GM19328 (cell line): ENCODE results near the gene PDE6B.

ENCODE experiments used
- ATAC-seq: cut with Tn5 transposase; IDR thresholded peaks from one replicate; pipeline ENCODE4 v1.9.1; 2021; ENCODE audit warnings: mild to moderate bottlenecking, moderate library complexity; ENCODE audit not compliant: unreplicated experiment

PDE6B gene

GRCh38 chr4:622071-622995, 3.0 kb upstream of the PDE6B start:
- no peak for ATAC-seq

- no peak for ATAC-seq
Observed at GRCh38 chr4:622996-623913, 2.1 kb upstream of the PDE6B start.

GRCh38 chr4:623914-624566, 1.3 kb upstream of the PDE6B start:
- no peak for ATAC-seq

- no peak for ATAC-seq
Observed at GRCh38 chr4:625631-626161, 323 bp downstream of the PDE6B start.

GRCh38 chr4:626201-627091, 1.1 kb downstream of the PDE6B start:
- no peak for ATAC-seq

GRCh38 chr4:627347-628125, 2.2 kb downstream of the PDE6B start:
- no peak for ATAC-seq

GRCh38 chr4:628311-628741, 3.0 kb downstream of the PDE6B start:
- ATAC-seq = no peak

GRCh38 chr4:628821-629635, 3.7 kb downstream of the PDE6B start:
- ATAC-seq = no peak

GRCh38 chr4:629636-629914, 4.2 kb downstream of the PDE6B start:
- ATAC-seq = no peak

GRCh38 chr4:629915-630641, 4.7 kb downstream of the PDE6B start:
- no peak for ATAC-seq

- no peak for ATAC-seq
Observed at GRCh38 chr4:630656-631055, 5.3 kb downstream of the PDE6B start.

GRCh38 chr4:632196-632790, 6.9 kb downstream of the PDE6B start:
- ATAC-seq = no peak

GRCh38 chr4:632926-633325, 7.6 kb downstream of the PDE6B start:
- no peak for ATAC-seq

- no peak for ATAC-seq
Observed at GRCh38 chr4:633406-633805, 8.0 kb downstream of the PDE6B start.

GRCh38 chr4:633976-634598, 8.7 kb downstream of the PDE6B start:
- no peak for ATAC-seq

- ATAC-seq = no peak
Observed at GRCh38 chr4:634599-634985, 9.2 kb downstream of the PDE6B start.
